HG02798 (cell line): ENCODE data around the gene TBC1D7.

Experiments used
- ATAC-seq: cut with Tn5 transposase; IDR thresholded peaks from one replicate; pipeline ENCODE4 v1.9.1; 2021; ENCODE audit warnings: mild to moderate bottlenecking; ENCODE audit not compliant: unreplicated experiment, poor library complexity

TBC1D7 gene

DNA sequence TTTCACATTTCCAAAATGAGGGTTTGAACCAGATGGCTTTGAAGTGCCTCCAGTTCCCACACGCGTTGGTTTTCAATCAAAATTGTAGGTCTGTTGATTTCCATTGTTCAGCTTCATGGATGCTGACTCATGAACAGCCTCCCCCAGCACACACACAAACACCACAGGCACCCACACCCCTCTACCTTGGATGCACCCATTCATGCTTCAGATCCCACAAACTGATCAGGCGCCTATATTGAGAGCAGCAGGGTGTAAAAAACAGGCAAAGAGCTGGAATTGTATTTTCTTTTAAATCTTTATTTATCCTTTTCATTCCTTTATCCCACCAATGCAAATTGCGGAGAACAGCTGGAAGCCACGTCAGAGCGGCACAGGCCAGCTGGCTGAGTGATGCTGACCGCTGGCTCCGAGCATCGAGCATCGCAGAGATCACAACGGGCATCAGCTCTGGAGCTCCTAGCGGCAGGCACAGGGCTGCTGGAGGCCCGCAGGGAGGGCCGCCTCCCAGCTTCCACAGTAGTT lies 29.3 kb upstream of the TBC1D7 start:
- ATAC-seq = no peak

DNA sequence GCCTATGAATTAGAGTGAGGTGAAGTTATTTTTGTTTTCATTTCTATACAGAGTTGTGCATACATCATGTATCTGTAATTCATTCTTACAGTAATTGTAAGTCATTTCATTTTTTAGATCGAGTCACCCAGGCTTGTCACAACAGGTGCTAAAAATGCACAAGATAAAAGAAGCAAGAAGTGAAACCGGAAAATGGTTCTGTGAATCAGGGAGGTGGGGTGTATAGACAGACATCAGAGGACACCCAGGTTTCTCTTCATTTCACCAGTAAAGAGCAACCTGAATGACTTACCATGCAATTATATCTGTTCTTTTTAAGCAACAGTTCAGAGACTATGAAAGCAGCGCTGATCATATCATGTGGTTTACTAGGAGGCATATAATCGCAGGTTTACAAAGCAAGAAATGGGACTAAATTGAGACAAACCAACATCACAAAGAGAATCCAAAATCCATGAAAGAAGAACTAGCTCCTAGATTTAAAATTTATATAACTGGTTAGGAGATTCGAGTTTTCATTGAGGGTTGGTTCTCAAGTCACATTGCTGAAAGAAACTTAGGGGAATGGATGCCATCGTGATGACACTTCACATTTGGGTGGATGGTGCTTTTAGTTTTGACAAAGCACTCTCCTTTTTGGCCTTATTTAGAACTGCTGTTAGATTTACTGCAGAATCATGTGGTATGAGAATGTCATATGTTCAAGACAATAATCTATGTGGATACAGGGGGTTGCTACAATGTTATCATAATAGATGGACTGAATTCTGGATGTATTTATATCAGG lies 27.9 kb upstream of the TBC1D7 start:
- ATAC-seq = peak; percentile 90

GRCh38 chr6:13355043-13355945 lies 27.0 kb upstream of the TBC1D7 start:
- ATAC-seq = peak; percentile 42

- no peak for ATAC-seq
These were observed 26.1 kb upstream of the TBC1D7 start for GRCh38 chr6:13354331-13355042.

GRCh38 chr6:13352165-13352564 lies 23.8 kb upstream of the TBC1D7 start:
- no peak for ATAC-seq

DNA sequence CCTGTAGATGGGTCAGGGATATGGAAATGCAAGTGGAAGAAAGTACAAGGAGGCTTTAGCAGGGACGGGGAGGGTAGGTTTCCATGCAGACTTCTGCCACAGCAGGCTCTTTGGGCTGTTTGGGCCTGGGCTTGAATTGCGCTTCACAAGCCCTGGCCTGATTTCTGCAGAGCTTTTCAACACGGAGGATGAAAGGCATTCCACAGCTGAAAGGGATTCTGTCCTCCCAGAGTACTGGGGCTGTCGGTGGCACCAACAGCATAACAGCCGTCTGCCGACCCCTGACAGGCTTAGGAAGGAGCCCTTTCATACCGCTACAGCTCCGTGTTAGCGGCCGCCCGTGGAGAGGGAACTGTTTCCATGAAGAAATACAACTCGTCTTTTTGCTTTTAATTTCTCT lies 22.9 kb upstream of the TBC1D7 start:
- ATAC-seq = no peak

DNA sequence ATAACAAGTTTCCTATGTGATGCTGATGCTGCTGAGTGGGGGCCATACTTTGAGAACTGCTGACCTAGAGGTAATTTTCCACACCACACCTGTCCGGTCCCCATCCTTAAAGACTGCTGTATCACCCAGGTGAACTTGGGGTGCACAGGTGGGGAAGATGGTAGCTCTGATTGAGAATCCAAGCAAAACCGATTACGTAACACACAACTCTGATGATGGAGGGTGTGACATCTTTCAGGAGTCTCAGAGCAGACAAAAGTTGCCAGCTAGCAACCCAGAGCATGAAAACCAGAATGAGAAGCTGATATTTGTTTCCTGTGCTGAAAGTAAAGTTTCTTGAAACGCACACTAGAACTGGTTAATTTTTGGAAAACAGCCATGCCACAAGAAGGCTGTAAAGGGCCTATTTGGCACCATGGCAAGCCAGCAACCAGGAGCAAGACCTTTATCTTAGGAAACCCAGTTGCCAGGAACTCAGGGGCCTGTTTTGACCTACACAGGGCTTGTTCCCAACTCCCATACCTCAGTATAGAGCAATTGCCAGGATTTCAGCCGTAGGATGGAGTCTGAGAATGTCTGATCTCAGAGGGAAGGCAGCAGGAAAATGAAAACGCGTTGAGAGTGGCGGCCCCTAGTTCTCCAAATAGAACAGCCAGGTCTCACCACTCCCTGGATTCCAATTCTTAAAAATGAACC lies 21.6 kb upstream of the TBC1D7 start:
- no peak for ATAC-seq

GRCh38 chr6:13348334-13349113 lies 20.2 kb upstream of the TBC1D7 start:
- no peak for ATAC-seq

- ATAC-seq = no peak
These were observed 17.9 kb upstream of the TBC1D7 start for GRCh38 chr6:13346245-13346644.

- no peak for ATAC-seq
These were observed 14.2 kb upstream of the TBC1D7 start for GRCh38 chr6:13342414-13343019.

DNA sequence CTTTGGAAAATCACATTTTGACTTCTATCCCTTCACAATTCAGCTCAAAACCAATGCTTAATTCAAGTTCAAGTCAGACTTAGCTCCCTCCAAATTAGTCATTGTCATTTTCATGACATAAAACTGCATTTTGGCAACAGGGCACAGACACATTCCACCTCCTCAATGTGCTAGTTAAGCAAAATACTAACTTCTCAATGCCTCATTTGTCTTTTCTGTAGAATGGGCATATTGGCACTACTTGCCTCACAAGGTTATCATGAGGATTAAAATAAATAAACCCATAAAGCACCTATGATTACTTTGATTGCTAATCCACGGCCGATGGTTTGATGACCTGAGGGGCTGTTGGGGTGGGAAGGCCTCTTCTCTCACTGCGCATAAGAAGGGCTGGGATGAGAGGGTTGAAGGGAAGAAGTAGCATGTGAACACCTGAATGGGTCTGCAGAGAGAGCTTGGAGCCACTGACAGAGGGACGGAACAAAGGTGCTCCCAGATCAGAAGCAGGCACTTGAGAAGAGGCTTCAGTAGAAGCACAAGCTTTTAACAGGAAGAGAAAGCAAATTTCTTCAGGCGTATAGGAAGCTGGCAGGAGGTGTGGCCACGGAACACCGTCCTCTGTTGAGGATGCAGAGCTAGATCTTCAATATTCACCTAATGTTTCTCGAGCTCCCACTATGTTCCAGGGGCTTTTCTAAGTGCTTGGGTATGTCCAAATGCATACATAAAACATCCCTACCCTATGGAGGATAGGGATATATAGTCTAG lies 11.7 kb upstream of the TBC1D7 start:
- no peak for ATAC-seq

DNA sequence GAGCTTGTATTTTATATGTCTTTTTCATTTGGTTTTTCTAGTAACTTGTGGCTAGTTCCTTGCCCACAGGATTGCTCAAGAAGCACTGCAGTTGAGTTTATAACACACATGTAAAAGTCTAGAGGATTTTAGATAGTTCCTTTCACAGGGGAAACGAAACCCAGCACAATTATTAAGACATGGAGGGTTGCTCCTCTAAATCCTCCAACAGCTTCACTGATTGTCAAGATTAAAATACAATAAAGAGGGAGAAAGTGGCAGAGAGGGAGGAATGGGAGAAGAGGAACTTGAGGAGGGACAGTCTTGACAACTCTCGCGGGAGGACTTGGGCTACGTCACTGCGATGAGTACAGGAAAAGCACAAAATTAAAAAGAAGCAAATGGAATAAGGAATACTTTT lies 9.7 kb upstream of the TBC1D7 start:
- ATAC-seq = no peak

- peak; percentile 47 for ATAC-seq
These were observed 8.2 kb upstream of the TBC1D7 start for GRCh38 chr6:13336553-13336952.

- ATAC-seq = no peak
These were observed 6.6 kb upstream of the TBC1D7 start for GRCh38 chr6:13334953-13335352.

DNA sequence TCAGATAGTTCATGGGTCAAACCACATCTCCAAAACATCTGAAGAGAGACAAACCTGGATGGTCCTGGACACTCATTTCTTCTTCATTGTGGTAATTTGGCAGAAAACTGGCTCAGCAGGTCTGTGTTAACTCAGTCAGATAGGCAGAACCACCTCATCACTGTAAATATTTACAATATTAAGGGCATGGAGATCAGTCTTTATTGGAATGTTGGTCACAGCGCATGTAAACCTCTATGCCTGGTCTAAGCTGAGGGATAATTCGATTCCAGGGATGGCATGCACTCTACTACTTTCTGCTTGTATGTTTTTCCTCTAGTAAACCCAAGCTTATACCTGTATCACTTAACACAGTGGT lies 4.0 kb upstream of the TBC1D7 start:
- ATAC-seq = no peak

- no peak for ATAC-seq
These were observed 3.4 kb upstream of the TBC1D7 start for GRCh38 chr6:13331516-13332348.

- no peak for ATAC-seq
These were observed 492 bp upstream of the TBC1D7 start for GRCh38 chr6:13328875-13329183.

DNA sequence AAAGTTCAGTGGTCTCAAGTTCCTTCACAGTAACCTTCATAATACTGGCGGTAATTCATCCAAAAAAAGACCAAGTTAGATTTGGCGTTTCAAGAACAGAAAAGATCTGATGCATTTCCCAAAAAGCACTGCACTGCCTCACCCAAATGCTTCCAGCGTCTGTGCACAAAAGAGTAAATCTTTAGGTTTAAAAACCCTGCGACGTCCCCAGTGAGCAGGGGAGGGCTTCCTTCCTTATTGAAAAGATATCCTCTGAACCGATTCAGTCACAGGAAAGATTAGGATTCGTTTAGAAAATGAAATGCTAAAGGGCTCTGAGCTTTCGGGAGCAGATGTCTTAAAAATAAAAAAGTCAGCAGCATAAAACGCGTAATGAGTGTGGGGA lies 654 bp downstream of the TBC1D7 start:
- ATAC-seq = no peak
